GM19023 (cell line): ENCODE results near the gene ADGRG1.
"Not testable (repeated sequence)": the region's sequence is repeated elsewhere in the genome, so short reads cannot be mapped to it uniquely, and the experiment has no call there.

Experiments
- ATAC-seq: cut with Tn5 transposase; IDR thresholded peaks from one replicate; pipeline ENCODE4 v1.9.1; 2021; ENCODE audit warnings: mild to moderate bottlenecking, moderate library complexity; ENCODE audit not compliant: unreplicated experiment

Gene ADGRG1

GRCh38 chr16:57665541-57665940 lies 37.1 kb downstream of the ADGRG1 start:
- ATAC-seq = no peak

- ATAC-seq = no peak
Measured at GRCh38 chr16:57666353-57667047, 38.1 kb downstream of the ADGRG1 start.

GRCh38 chr16:57667048-57667525 lies 38.7 kb downstream of the ADGRG1 start:
- ATAC-seq = no peak

GRCh38 chr16:57667526-57668262 lies 39.3 kb downstream of the ADGRG1 start:
- ATAC-seq = no peak

- ATAC-seq = no peak
Measured at GRCh38 chr16:57668263-57668571, 39.8 kb downstream of the ADGRG1 start, which contains the start of gene ADGRG3. Gene ADGRG3 (plus strand): TSS chr16:57668306. CDS start chr16:57668348, 42 bp downstream.

GRCh38 chr16:57668630-57669475 lies 40.4 kb downstream of the ADGRG1 start:
- ATAC-seq = no peak

GRCh38 chr16:57669476-57670162 lies 41.2 kb downstream of the ADGRG1 start:
- no peak for ATAC-seq

- ATAC-seq = no peak
Measured at GRCh38 chr16:57670196-57670595, 41.8 kb downstream of the ADGRG1 start.

- ATAC-seq = not testable (repeated sequence)
Measured at GRCh38 chr16:57671451-57671850, 43.0 kb downstream of the ADGRG1 start.

- no peak for ATAC-seq
Measured at GRCh38 chr16:57672416-57672815, 44.0 kb downstream of the ADGRG1 start.

GRCh38 chr16:57672824-57673223 lies 44.4 kb downstream of the ADGRG1 start:
- no peak for ATAC-seq

- no peak for ATAC-seq
Measured at GRCh38 chr16:57675741-57676551, 47.5 kb downstream of the ADGRG1 start.

GRCh38 chr16:57676553-57677085 lies 48.2 kb downstream of the ADGRG1 start:
- ATAC-seq = no peak

- no peak for ATAC-seq
Measured at GRCh38 chr16:57677622-57678369, 49.4 kb downstream of the ADGRG1 start.

- ATAC-seq = no peak
Measured at GRCh38 chr16:57679016-57679415, 50.6 kb downstream of the ADGRG1 start.

GRCh38 chr16:57679767-57680482 lies 51.5 kb downstream of the ADGRG1 start:
- no peak for ATAC-seq

GRCh38 chr16:57680842-57681375 lies 52.5 kb downstream of the ADGRG1 start:
- ATAC-seq = no peak
